HG03108 (cell line): ENCODE data around the gene PNCK.

Experiments
- ATAC-seq: cut with Tn5 transposase; IDR thresholded peaks from one replicate; pipeline ENCODE4 v1.9.1; 2021; ENCODE audit warnings: moderate library complexity; ENCODE audit not compliant: unreplicated experiment

The PNCK gene

GRCh38 chrX:153642655-153643430, 30.8 kb downstream of the PNCK start:
- ATAC-seq = no peak

GRCh38 chrX:153642051-153642654, 31.5 kb downstream of the PNCK start:
- no peak for ATAC-seq

DNA sequence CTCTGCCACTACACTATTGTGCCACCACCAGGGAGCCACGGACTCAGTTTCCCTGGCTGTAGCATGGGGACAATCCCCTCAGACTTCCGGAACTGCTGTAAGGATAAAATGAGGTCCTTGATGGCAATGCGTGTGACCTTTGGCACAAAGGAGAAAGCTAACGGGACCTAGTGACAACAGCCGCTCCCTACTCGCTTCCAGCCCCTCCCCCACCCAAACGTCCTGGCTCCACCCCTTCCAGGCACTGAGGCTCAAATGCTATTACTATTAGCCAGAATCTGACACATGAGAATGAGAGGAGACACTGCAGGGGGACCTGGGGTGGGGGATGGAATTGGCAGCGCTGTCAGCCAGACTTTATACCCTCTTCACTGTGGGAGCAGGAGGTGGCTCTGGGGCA, 32.0 kb downstream of the PNCK start:
- ATAC-seq = no peak

- no peak for ATAC-seq
Observed at GRCh38 chrX:153640736-153641575, 32.7 kb downstream of the PNCK start.

- ATAC-seq = no peak
Observed at GRCh38 chrX:153640045-153640686, 33.4 kb downstream of the PNCK start.

DNA sequence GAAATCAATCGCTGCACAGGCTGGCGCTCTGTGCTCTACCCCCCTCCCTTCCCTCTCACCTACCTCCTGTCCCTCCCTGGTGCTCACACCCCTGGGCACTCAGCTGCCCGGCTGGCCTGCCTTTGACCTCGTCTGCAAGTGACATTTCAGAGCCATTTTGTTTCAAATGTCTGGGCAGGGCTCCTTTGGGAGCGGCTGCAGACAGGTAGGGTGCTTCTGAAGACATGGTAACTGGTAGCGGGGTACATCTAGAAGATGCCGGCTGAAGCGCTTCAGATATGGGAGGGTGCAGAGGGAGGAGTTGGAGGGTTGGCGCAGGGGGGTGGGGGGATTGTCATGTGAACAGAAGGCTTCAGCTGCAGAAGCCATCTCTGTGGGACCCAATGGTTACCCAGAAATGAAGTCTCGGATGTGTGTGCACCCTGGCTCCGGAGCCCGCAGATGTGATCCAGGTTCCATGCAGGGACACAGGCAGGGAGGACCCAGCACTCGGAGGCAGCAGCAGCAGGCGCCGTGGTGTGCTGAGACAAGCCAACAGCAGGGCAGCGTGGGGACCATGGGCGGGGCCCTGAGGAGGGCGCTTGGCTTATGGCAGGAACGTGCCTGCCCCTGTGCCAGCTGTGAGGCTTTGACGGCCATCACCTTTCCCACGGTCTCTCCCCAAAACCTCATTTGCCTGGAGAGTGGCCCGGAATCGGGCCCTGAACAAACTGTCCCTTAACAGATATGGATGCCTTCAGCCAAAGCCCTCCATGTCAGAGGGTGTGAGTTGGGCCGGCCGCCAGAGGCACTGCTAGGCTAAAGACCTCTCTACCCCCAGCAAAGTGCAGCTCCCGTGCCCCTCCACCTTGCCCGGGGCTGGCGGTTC, 34.2 kb downstream of the PNCK start:
- ATAC-seq = no peak

DNA sequence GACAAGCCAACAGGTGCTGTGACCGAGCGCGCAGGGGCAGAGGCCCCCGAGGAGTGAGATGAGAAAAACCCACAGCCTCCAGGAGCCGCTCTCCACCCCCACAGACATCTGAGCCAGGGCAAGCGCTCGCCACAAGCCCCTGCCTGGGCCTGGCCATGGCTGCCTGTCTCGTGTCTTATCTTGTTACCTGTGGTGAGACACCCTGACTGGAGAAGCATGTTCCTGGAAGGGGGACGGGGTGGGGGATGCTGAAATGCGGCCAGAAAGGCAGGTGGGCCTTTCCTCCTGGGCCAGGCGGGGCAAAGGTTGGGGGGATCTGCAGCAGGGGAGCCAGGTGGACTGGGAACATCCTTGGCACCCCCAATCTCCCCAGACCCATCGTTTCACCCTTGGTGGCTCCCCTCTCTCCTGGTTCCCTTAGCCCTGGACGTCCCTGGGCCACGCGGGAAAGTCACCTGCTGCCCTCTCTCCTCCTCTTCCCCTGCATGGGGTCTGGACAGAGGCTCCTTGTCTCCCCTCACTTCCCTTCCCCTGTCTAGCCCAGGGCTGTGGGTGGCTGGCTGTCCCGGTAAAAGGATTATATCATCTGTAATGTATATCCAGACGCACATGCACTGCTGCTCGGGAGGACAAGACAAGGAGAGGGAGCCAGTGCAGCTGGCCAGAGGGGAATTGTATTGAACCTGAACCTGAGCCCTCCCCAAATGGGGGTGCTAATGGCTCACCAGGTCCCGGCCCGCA, 35.0 kb downstream of the PNCK start:
- no peak for ATAC-seq

DNA sequence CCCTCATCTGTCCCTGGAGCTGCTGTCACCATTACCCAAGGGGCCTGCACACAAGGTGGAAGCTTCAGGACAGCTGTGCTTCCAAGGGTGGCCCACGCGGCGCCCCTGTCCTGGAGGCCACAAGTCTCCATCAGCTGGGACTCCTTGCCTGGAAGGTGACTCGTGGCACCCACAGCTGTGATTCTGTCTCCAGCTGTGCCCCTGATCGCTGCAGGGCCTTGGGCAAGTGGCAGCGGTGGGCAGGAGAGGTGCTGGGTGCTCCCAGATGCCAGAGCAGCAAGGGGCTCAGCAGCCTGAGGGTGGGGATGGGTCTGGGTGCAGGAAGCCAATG, 35.6 kb downstream of the PNCK start:
- ATAC-seq = no peak

GRCh38 chrX:153637121-153638040, 36.2 kb downstream of the PNCK start:
- ATAC-seq = no peak

GRCh38 chrX:153636716-153637115, 36.9 kb downstream of the PNCK start:
- no peak for ATAC-seq

- no peak for ATAC-seq
Observed at GRCh38 chrX:153635788-153636668, 37.6 kb downstream of the PNCK start.

DNA sequence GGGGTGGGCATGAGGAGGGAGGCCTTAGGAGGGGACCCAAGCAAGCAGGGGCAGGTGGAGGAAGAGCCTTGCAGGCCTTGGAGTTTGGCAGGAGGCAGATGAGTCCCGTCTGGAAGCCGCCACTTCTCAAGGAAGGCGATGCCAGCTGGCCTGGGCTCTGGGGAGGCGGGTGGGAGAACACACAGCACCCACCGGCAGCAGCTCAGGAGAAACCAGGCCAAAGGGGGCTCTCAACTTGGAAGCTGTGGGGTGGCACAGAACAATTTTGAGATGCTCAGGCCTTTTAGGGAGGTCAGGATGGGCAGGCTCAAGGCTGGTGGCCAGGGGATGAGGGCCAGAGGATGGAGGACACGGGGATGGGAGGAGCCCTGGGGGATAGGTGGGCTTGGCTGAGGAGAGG, 38.2 kb downstream of the PNCK start:
- no peak for ATAC-seq

- no peak for ATAC-seq
Observed at GRCh38 chrX:153634832-153635231, 38.8 kb downstream of the PNCK start.

DNA sequence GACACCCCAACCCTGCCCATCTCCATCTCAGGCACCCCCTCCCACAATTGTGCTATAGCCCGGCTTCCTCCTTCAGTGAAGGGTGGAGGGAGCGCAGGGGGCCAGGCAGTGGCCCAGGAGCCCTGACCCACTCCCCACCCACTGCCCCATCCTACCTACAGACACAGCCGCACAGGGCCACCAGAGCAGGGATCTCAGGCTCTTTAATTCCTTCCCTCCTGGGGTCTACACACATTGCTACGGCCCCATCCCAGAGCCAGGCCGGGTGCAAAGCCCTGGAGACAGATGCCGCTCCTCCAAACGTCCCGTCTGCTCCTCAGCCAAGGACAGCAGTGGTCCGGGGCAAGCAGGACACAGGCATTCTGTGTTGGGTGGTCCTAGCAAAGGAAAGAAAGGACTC, 39.4 kb downstream of the PNCK start:
- no peak for ATAC-seq

- ATAC-seq = no peak
Observed at GRCh38 chrX:153633607-153634180, 39.9 kb downstream of the PNCK start.

GRCh38 chrX:153633048-153633447, 40.6 kb downstream of the PNCK start:
- ATAC-seq = no peak

DNA sequence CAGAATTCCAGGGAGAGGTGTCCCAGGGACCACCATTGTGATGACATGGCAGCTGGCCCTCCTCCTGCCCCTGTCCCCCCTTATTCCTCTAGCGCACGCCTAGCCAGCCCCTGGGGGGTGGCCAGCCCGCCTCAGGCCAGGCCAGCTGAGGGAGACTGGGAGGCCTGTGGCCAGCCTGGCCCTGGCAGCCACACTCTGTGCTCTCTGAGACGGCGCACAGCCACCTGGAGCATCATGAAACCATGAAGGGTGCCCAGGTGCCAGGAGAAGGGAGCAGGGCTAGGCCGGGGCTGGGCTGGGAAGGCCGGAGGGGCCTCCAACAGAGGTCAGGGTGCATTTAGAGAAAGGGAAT, 41.0 kb downstream of the PNCK start:
- ATAC-seq = no peak
